Cardiac muscle cell (in vitro differentiated cells and primary cell): ENCODE results near the gene IFI27L2. TPM values are rescaled to one million over a fixed set of nuclear protein-coding genes. Genes with fewer than 3 reads are reported as not detected.
A peak's percentile ranks its signal among the peaks of the same experiment; 100 is the strongest.

Source experiments
- DNase-seq, 2 donors: peaks; one replicate each; pipeline versions ENCODE4 v3.0.0 to v3.0.0-alpha.2; 2010 to 2017; ENCODE audit warnings: low read depth in 1 of 2, low spot score in 1 of 2
- H3K27ac ChIP-seq: fragments of 200-600 bp; sonication (generic); 2 replicates; pipeline ENCODE4 v1.5.1; 2016
- H3K27me3 ChIP-seq: fragments of 200-600 bp; sonication (generic); 2 replicates; pipeline ENCODE4 v1.6.0; 2016; ENCODE audit warnings: control low read depth
- H3K36me3 ChIP-seq: fragments of 200-600 bp; sonication (generic); 2 replicates; pipeline ENCODE4 v1.5.1; 2016; ENCODE audit warnings: control low read depth
- H3K4me1 ChIP-seq: fragments of 200-600 bp; sonication (generic); 2 replicates; pipeline ENCODE4 v1.8.1; 2017; ENCODE audit warnings: low read depth, mild to moderate bottlenecking, mixed run types
- H3K4me3 ChIP-seq: fragments of 200-600 bp; sonication (generic); 2 replicates; pipeline ENCODE4 v1.5.1; 2016; ENCODE audit warnings: mild to moderate bottlenecking
- H3K9me3 ChIP-seq: fragments of 200-600 bp; sonication (generic); 2 replicates; pipeline ENCODE4 v1.5.1; 2017; ENCODE audit warnings: low read depth, mild to moderate bottlenecking, control low read depth
- polyA plus RNA-seq: library from polyadenylated mRNA; unstranded; fragments of >200 nt; fragmentation: Nextera tagmentation; extraction: Ambion mirVana; gene quantifications from 2 replicates; pipeline ENCODE4 v1.2.1, GENCODE V29; 2016
- total RNA-seq: library from RNA; depleted of rRNA; stranded (reverse); fragments of >200 nt; gene quantifications from 2 replicates; pipeline ENCODE4 v1.2.3, GENCODE V29; 2016
- TF ChIP-seq, protein P1 (sequence below): IDR thresholded peaks from 2 replicates; pipeline ENCODE4 v1.5.1; 2012; ENCODE audit warnings: low read depth, mild to moderate bottlenecking, low read length

Gene IFI27L2
- total and polyA plus RNA-seq, 2 experiments from 2014 or later: 251 to 257 TPM

DNA sequence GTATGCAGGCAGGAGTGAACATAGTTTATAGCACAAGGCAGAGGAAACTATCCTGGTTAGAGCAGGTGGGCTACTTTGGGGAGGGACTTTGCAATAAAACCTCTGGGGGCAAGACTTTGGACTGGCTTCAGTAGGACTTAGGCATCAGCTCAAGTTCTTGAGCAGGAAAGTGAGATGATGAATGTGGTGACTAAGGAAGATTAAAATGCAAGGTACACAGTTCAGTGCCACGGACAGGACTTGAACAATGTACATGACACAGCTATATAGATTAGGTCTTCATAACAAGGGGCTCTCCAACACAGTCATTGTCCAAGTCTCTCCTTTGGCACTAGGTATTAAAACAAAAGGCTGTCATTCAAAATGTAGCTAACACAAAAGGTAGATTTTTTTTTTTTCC is 23.3 kb upstream of the IFI27L2 start:
- H3K27ac ChIP-seq: no peak overlapping the region
- no peak for DNase-seq
- TF ChIP-seq, protein P1, sequence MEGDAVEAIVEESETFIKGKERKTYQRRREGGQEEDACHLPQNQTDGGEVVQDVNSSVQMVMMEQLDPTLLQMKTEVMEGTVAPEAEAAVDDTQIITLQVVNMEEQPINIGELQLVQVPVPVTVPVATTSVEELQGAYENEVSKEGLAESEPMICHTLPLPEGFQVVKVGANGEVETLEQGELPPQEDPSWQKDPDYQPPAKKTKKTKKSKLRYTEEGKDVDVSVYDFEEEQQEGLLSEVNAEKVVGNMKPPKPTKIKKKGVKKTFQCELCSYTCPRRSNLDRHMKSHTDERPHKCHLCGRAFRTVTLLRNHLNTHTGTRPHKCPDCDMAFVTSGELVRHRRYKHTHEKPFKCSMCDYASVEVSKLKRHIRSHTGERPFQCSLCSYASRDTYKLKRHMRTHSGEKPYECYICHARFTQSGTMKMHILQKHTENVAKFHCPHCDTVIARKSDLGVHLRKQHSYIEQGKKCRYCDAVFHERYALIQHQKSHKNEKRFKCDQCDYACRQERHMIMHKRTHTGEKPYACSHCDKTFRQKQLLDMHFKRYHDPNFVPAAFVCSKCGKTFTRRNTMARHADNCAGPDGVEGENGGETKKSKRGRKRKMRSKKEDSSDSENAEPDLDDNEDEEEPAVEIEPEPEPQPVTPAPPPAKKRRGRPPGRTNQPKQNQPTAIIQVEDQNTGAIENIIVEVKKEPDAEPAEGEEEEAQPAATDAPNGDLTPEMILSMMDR: no peak
- no peaks in the 10 kb centered on the region for H3K4me1 ChIP-seq
- peaks cover 15% of the 10 kb centered on the region for H3K27me3 ChIP-seq
- no peak overlapping the region for H3K4me3 ChIP-seq
- H3K36me3 ChIP-seq: no peaks in the 10 kb centered on the region
- no peaks in the 10 kb centered on the region for H3K9me3 ChIP-seq

DNA sequence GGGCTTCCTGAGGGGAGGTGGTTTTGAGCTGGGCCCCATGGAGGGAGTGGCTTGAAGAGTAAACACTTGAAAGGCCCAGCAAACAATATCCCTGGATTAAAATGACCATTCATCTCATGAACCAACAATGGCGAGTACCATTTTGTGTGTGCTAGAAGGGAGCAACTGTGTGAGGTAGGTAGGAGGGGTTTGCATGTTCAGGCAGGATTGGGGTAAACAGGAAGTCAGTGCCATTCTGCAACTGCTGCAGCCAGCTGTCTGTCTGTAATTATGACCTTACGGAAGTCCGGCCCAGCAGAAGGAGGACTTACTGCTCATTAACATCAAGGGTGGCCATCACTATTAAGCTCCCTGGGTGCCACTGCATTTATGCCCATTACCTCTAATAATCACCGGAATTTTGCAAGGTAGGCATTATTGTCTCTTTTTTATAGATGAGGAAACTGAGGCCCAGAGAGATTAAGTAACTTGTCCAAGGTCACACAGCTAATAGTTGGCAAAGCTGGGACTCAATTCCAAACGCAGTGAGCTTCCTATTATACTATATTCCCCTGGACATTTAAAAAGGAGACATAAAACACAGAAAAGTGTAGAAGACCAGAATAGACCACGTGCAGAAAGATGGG is 16.6 kb upstream of the IFI27L2 start:
- H3K4me1 ChIP-seq: no peaks in the 10 kb centered on the region
- H3K27me3 ChIP-seq: no peaks in the 10 kb centered on the region
- no peak for DNase-seq
- H3K4me3 ChIP-seq: no peak overlapping the region
- TF ChIP-seq, protein P1: no peak
- no peak overlapping the region for H3K27ac ChIP-seq
- no peaks in the 10 kb centered on the region for H3K36me3 ChIP-seq
- no peaks in the 10 kb centered on the region for H3K9me3 ChIP-seq

DNA sequence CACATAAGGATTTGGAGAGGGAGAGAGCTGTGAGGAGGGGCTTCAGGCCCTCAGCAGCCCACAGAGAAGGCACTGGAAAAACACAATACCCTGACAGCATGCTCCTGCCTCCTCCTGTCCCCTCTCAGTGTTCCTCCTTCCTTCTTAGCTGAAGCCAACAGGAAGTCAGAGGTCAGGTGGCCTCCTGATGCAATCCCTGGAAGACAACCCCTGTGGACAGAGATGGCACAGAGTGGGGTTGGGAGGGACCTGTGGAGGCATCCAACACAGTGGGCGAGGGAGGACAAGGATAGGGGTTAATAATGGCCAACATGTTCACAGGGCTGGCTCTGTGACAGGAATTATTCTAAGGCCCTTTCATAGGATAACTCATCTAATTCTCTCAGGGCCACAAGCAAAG is 15.4 kb upstream of the IFI27L2 start:
- no peak for DNase-seq
- H3K9me3 ChIP-seq: no peaks in the 10 kb centered on the region
- no peak overlapping the region for H3K27ac ChIP-seq
- no peaks in the 10 kb centered on the region for H3K36me3 ChIP-seq
- H3K4me1 ChIP-seq: no peaks in the 10 kb centered on the region
- no peaks in the 10 kb centered on the region for H3K27me3 ChIP-seq
- no peak overlapping the region for H3K4me3 ChIP-seq
- TF ChIP-seq, protein P1: no peak

DNA sequence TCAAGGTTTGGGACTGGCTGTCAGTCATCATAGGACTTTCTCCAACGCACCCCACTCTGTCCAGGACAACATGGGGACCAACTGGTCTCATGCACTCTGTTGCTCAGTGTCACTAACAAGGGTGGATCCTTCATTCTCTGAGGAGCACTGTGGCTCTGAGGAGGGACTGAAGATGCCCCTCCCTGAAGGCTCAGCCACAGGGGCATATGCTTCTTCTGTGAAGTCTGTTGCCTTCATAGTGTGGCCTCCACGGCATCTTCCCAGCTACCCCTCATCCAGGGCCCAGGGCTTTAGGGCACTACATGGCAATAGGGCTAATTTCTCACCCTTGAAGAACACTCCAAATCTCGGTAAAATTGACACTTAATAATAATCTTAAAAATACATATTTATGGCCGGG is 14.3 kb upstream of the IFI27L2 start:
- no peaks in the 10 kb centered on the region for H3K36me3 ChIP-seq
- DNase-seq: no peak
- no peaks in the 10 kb centered on the region for H3K4me1 ChIP-seq
- H3K27ac ChIP-seq: no peak overlapping the region
- no peak overlapping the region for H3K4me3 ChIP-seq
- no peaks in the 10 kb centered on the region for H3K27me3 ChIP-seq
- TF ChIP-seq, protein P1: no peak
- no peaks in the 10 kb centered on the region for H3K9me3 ChIP-seq

DNA sequence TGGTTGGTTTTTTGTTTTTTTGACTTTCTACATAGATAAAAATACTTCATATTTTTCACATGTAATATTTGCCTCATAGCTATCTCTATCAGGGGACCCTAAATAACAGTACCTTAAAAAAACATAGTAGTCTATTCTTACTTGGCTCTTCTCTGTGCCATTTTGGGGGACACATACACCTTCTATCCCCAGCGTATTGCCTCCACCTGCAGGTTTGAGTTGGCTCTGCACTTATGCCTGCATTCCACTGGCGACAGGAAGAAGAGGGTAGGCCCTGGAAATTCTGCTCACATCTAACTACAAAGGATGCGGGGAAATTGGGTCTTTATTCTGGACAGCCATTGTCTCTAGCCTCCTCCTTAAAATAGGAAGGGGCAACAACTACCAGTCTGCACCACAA is 13.8 kb upstream of the IFI27L2 start:
- no peaks in the 10 kb centered on the region for H3K9me3 ChIP-seq
- no peaks in the 10 kb centered on the region for H3K4me1 ChIP-seq
- no peak overlapping the region for H3K4me3 ChIP-seq
- H3K27ac ChIP-seq: no peak overlapping the region
- TF ChIP-seq, protein P1: peak; percentile 32
- no peaks in the 10 kb centered on the region for H3K27me3 ChIP-seq
- no peaks in the 10 kb centered on the region for H3K36me3 ChIP-seq
- DNase-seq: peak in 1 of 2 donors; percentile 52
